IMR-90 (cell line): Measurements from ENCODE around the gene EPHB6. TPM values are rescaled to one million over a fixed set of nuclear protein-coding genes. Genes with fewer than 3 reads are reported as not detected.

Experiments used
- ATAC-seq: fragments of 200-7000 bp; cut with Tn5 transposase; 2 replicates; pipeline ENCODE4 v1.9.1; 2020; ENCODE audit warnings: low read depth, mild to moderate bottlenecking, moderate library complexity
- BruUV-seq: library from RNA; stranded (reverse); fragments of 400-500 nt; replicated peaks from 2 replicates; lab custom pipeline; 2021; lab: Mats Ljungman, UMichigan
- CTCF ChIA-PET: fragments of 300-600 bp; formaldehyde crosslinking; extraction: SDS; loops from one replicate; lab custom pipeline; 2021; ENCODE audit warnings: antibody characterized with exemption; lab: Yijun Ruan, JAX
- POLR2A ChIA-PET: fragments of 300-600 bp; sonication (Branson Sonifier 250); formaldehyde crosslinking; loops from one replicate; lab custom pipeline; 2022; ENCODE audit warnings: antibody characterized with exemption; ENCODE audit not compliant: unreplicated experiment; lab: Charles Lee
- DNase-seq: peaks from one replicate; pipeline ENCODE4 v3.0.0; 2013
- H2AFZ ChIP-seq: replicated peaks from 2 replicates; pipeline ENCODE3; 2013; ENCODE audit warnings: low read length, mild to moderate bottlenecking; ENCODE audit not compliant: poor library complexity
- H2AK5ac ChIP-seq: 2 replicates; pipeline ENCODE4 v1.6.1; 2013; ENCODE audit warnings: low read depth, low read length, inconsistent platforms
- H2AK9ac ChIP-seq: replicated peaks from 2 replicates; pipeline ENCODE3; 2013; ENCODE audit warnings: mild to moderate bottlenecking, low read depth, low read length, moderate library complexity; ENCODE audit not compliant: poor library complexity
- H2BK120ac ChIP-seq: 2 replicates; pipeline ENCODE4 v1.6.1; 2013; ENCODE audit warnings: low read depth, low read length, inconsistent platforms
- H2BK15ac ChIP-seq: 3 replicates; pipeline ENCODE4 v1.6.1; 2013; ENCODE audit warnings: low read depth, low read length, inconsistent platforms
- H2BK20ac ChIP-seq: 2 replicates; pipeline ENCODE4 v1.6.1; 2013; ENCODE audit warnings: low read depth, mild to moderate bottlenecking, inconsistent platforms, low read length, moderate library complexity
- H2BK5ac ChIP-seq: 2 replicates; pipeline ENCODE4 v1.6.1; 2013; ENCODE audit warnings: mild to moderate bottlenecking, low read depth, low read length, inconsistent platforms; ENCODE audit not compliant: poor library complexity, severe bottlenecking
- H3K14ac ChIP-seq: replicated peaks from 2 replicates; pipeline ENCODE4 v1.6.1; 2013; ENCODE audit warnings: low read depth, low read length, inconsistent platforms
- H3K18ac ChIP-seq: 2 replicates; pipeline ENCODE4 v1.6.1; 2013; ENCODE audit warnings: low read depth, low read length, control low read depth
- H3K23ac ChIP-seq: 2 replicates; pipeline ENCODE4 v1.6.1; 2013; ENCODE audit warnings: low read depth, low read length, inconsistent platforms
- H3K27ac ChIP-seq: 2 replicates; pipeline ENCODE4 v1.5.1; 2013; ENCODE audit warnings: mild to moderate bottlenecking, control low read depth, low read length; ENCODE audit not compliant: insufficient read depth
- H3K27me3 ChIP-seq: 2 replicates; pipeline ENCODE4 v1.6.1; 2013; ENCODE audit warnings: low read length; ENCODE audit not compliant: control insufficient read depth, insufficient read depth
- H3K36me3 ChIP-seq: 2 replicates; pipeline ENCODE4 v1.6.1; 2013; ENCODE audit warnings: low read length, mixed read lengths; ENCODE audit not compliant: control insufficient read depth, insufficient read depth
- H3K4ac ChIP-seq: 2 replicates; pipeline ENCODE4 v1.6.1; 2013; ENCODE audit warnings: low read depth, low read length, inconsistent platforms
- H3K4me1 ChIP-seq: 2 replicates; pipeline ENCODE4 v1.6.1; 2013; ENCODE audit warnings: low read length, mixed read lengths; ENCODE audit not compliant: control insufficient read depth, insufficient read depth
- H3K4me2 ChIP-seq: 2 replicates; pipeline ENCODE4 v1.6.1; 2013; ENCODE audit warnings: low read depth, mild to moderate bottlenecking, control low read depth, low read length, moderate library complexity
- H3K4me3 ChIP-seq: 2 replicates; pipeline ENCODE4 v1.5.1; 2013; ENCODE audit warnings: low read depth, mild to moderate bottlenecking, control low read depth, low read length, moderate library complexity; ENCODE audit not compliant: insufficient read depth
- H3K56ac ChIP-seq: 2 replicates; pipeline ENCODE4 v1.6.1; 2013; ENCODE audit warnings: low read length, inconsistent platforms; ENCODE audit not compliant: insufficient read depth; ENCODE audit errors: extremely low read depth
- H3K79me1 ChIP-seq, 2 experiments: 2 replicates each; pipeline ENCODE4 v1.6.1; 2013; ENCODE audit warnings: low read length in 2 of 2, inconsistent platforms in 1 of 2, low read depth in 1 of 2
- H3K9ac ChIP-seq: 2 replicates; pipeline ENCODE4 v1.6.1; 2013; ENCODE audit warnings: low read depth, low read length, control low read depth
- H3K9me1 ChIP-seq: 2 replicates; pipeline ENCODE4 v1.6.1; 2013; ENCODE audit warnings: low read length, inconsistent platforms; ENCODE audit not compliant: insufficient read depth
- H3K9me3 ChIP-seq: 2 replicates; pipeline ENCODE4 v1.6.1; 2013; ENCODE audit warnings: low read length; ENCODE audit not compliant: control insufficient read depth, insufficient read depth
- H4K20me1 ChIP-seq: 2 replicates; pipeline ENCODE4 v1.6.1; 2013; ENCODE audit warnings: low read length, inconsistent platforms; ENCODE audit not compliant: insufficient read depth
- H4K5ac ChIP-seq: 2 replicates; pipeline ENCODE4 v1.6.1; 2013; ENCODE audit warnings: mild to moderate bottlenecking, low read depth, low read length, control low read depth
- H4K8ac ChIP-seq, 2 experiments: 2 replicates each; pipeline ENCODE4 v1.6.1; 2013; ENCODE audit warnings: low read depth in 2 of 2, low read length in 2 of 2, control low read depth in 1 of 2, inconsistent platforms in 1 of 2
- H4K91ac ChIP-seq: 2 replicates; pipeline ENCODE4 v1.6.1; 2013; ENCODE audit warnings: low read depth, low read length, inconsistent platforms; ENCODE audit not compliant: insufficient read depth
- BHLHE40 ChIP-seq: fragments of 150-350 bp; IDR thresholded peaks from 2 replicates; pipeline ENCODE4 v1.6.1; 2016; ENCODE audit warnings: mild to moderate bottlenecking, low read depth, low read length
- CEBPB ChIP-seq: IDR thresholded peaks from 2 replicates; pipeline ENCODE4 v1.6.1; 2012; ENCODE audit warnings: low read depth, low read length, improper control_type of control experiment
- CHD1 ChIP-seq: IDR thresholded peaks from 2 replicates; pipeline ENCODE4 v1.6.1; 2012; ENCODE audit warnings: low read depth, low read length, improper control_type of control experiment
- CTCF ChIP-seq: conservative IDR thresholded peaks from 2 replicates; pipeline ENCODE4 v1.5.1; 2012; ENCODE audit warnings: mild to moderate bottlenecking, low read depth, low read length, improper control_type of control experiment
- FOS ChIP-seq: fragments of 150-350 bp; IDR thresholded peaks from 2 replicates; pipeline ENCODE4 v1.6.1; 2016; ENCODE audit warnings: low read depth, low read length
- MAFK ChIP-seq: IDR thresholded peaks from 2 replicates; pipeline ENCODE4 v1.6.1; 2012; ENCODE audit warnings: low read depth, low read length, improper control_type of control experiment
- MAZ ChIP-seq: IDR thresholded peaks from 2 replicates; pipeline ENCODE4 v1.6.1; 2012; ENCODE audit warnings: low read depth, mild to moderate bottlenecking, low read length, improper control_type of control experiment, moderate library complexity, borderline replicate concordance
- MXI1 ChIP-seq: IDR thresholded peaks from 2 replicates; pipeline ENCODE4 v1.6.1; 2012; ENCODE audit warnings: low read depth, mild to moderate bottlenecking, low read length, moderate library complexity, borderline replicate concordance
- NFE2L2 ChIP-seq: fragments of 150-350 bp; IDR thresholded peaks from 2 replicates; pipeline ENCODE4 v1.6.1; 2016; ENCODE audit warnings: low read depth, mild to moderate bottlenecking, low read length
- POLR2A ChIP-seq: IDR thresholded peaks from 2 replicates; pipeline ENCODE4 v1.6.1; 2012; ENCODE audit warnings: mild to moderate bottlenecking, low read depth, low read length
- RAD21 ChIP-seq: IDR thresholded peaks from 2 replicates; pipeline ENCODE4 v1.6.1; 2012; ENCODE audit warnings: low read length, improper control_type of control experiment
- RCOR1 ChIP-seq: IDR thresholded peaks from 2 replicates; pipeline ENCODE4 v1.6.1; 2012; ENCODE audit warnings: mild to moderate bottlenecking, low read length, improper control_type of control experiment; ENCODE audit not compliant: insufficient replicate concordance
- RFX5 ChIP-seq: IDR thresholded peaks from 2 replicates; pipeline ENCODE4 v1.8.0; 2012; ENCODE audit warnings: low read depth, mild to moderate bottlenecking, low read length, moderate library complexity
- SMC3 ChIP-seq: fragments of 150-350 bp; IDR thresholded peaks from 2 replicates; pipeline ENCODE4 v1.6.1; 2016; ENCODE audit warnings: low read depth, mild to moderate bottlenecking, antibody characterized with exemption, low read length, moderate library complexity
- WGBS, 2 experiments: methylation state at CpG; one replicate each; pipeline versions ENCODE4 v1.1.5 to v1.1.7; 2013; ENCODE audit warnings: missing lambda C conversion rate in 2 of 2; ENCODE audit not compliant: insufficient read length in 1 of 2; ENCODE audit errors: extremely low coverage in 2 of 2; 5-methylcytosine and 5-hydroxymethylcytosine counted together
- dilution Hi-C: fragments of 300-500 bp; cut with HindIII; formaldehyde crosslinking; loops from one replicate; pipeline ENCODE4 v1.14.3; 2018; ENCODE audit warnings: low sequenced_read_pairs; ENCODE audit not compliant: unreplicated experiment
- in situ Hi-C: fragments of 300-500 bp; cut with MboI; formaldehyde crosslinking; loops from 3 replicates; pipeline ENCODE4 v1.14.3; 2019; ENCODE audit warnings: low sequenced_read_pairs, inconsistent platforms, mixed read lengths
- intact Hi-C: fragments of 100-400 bp; cut with micrococcal nuclease; formaldehyde crosslinking; loops from 2 replicates; pipeline ENCODE4 v1.10.0; 2022
- polyA plus RNA-seq, 3 experiments: library from polyadenylated mRNA; depleted of rRNA; stranded (reverse); fragments of >200 nt; gene quantifications; 2 replicates each; pipeline ENCODE4 v1.2.3, GENCODE V29; 2012; ENCODE audit warnings: low replicate concordance in 1 of 3
- total RNA-seq: library from RNA; depleted of rRNA; stranded (reverse); fragments of >200 nt; gene quantifications from 2 replicates; pipeline ENCODE4 v1.2.3, GENCODE V29; 2012
- TF ChIP-seq, protein P1 (sequence below): fragments of 150-350 bp; IDR thresholded peaks from 2 replicates; pipeline ENCODE4 v1.6.1; 2017; ENCODE audit warnings: mild to moderate bottlenecking, antibody characterized with exemption, low read length, low read depth
- TF ChIP-seq, protein P2 (sequence below): fragments of 150-350 bp; IDR thresholded peaks from 2 replicates; pipeline ENCODE4 v1.6.1; 2016; ENCODE audit warnings: low read depth, mild to moderate bottlenecking, low read length, moderate library complexity, borderline replicate concordance

The EPHB6 gene
- total and polyA plus RNA-seq, 2 of the 4 experiments (the other 2 are of a cell fraction) = under 0.01 to 0.60 TPM

DNA sequence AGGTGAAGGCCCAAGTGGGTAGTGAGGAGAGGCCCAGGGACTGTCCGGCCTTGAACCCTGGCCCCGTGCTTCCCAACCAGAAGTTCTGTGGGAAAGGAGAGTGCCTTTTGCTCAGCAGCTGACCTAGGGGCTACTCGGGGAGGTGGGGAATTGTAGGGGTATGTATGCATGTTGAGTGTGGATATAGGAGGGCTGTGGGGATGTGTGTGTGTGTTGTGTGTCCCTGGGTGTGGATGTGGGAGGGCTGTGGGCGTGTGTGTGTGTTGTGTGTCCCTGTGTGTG is 12.2 kb downstream of the EPHB6 start:
- intact Hi-C loops = no loop called here
- no peak overlapping the region for H3K18ac ChIP-seq
- no peak overlapping the region for H4K5ac ChIP-seq
- DNase-seq (no peak), ATAC-seq (no peak)
- WGBS, 2 experiments = 10% methylated on average over 2 of the region's 4 CpGs; no CpG with 5 or more reads in 1 of the 2 experiments
- no peak overlapping the region for H3K4me3 ChIP-seq
- H2BK120ac ChIP-seq = no peak overlapping the region
- no peak overlapping the region for H2BK15ac ChIP-seq
- TF ChIP-seq MAZ = no peak
- TF ChIP-seq, protein P1, sequence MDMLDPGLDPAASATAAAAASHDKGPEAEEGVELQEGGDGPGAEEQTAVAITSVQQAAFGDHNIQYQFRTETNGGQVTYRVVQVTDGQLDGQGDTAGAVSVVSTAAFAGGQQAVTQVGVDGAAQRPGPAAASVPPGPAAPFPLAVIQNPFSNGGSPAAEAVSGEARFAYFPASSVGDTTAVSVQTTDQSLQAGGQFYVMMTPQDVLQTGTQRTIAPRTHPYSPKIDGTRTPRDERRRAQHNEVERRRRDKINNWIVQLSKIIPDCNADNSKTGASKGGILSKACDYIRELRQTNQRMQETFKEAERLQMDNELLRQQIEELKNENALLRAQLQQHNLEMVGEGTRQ = no peak
- TF ChIP-seq CEBPB = no peak
- no peak for TF ChIP-seq MXI1
- no peak for TF ChIP-seq RCOR1
- TF ChIP-seq RAD21 = no peak
- TF ChIP-seq CHD1 = no peak
- no peak for TF ChIP-seq POLR2A
- TF ChIP-seq RFX5 = no peak
- TF ChIP-seq CTCF = no peak
- no peak for TF ChIP-seq NFE2L2
- no peak for TF ChIP-seq FOS
- no peak for TF ChIP-seq MAFK
- TF ChIP-seq BHLHE40 = no peak
- TF ChIP-seq, protein P2, sequence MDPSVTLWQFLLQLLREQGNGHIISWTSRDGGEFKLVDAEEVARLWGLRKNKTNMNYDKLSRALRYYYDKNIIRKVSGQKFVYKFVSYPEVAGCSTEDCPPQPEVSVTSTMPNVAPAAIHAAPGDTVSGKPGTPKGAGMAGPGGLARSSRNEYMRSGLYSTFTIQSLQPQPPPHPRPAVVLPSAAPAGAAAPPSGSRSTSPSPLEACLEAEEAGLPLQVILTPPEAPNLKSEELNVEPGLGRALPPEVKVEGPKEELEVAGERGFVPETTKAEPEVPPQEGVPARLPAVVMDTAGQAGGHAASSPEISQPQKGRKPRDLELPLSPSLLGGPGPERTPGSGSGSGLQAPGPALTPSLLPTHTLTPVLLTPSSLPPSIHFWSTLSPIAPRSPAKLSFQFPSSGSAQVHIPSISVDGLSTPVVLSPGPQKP = no peak
- no peak for TF ChIP-seq SMC3
- no peak overlapping the region for H2AK9ac ChIP-seq
- no peaks in the 10 kb centered on the region for H3K9me1 ChIP-seq
- no peaks in the 10 kb centered on the region for H4K20me1 ChIP-seq
- no peaks in the 10 kb centered on the region for H3K9me3 ChIP-seq
- H3K27ac ChIP-seq = no peak overlapping the region
- H4K8ac ChIP-seq = no peak overlapping the region
- no TSS peak for BruUV-seq
- H3K14ac ChIP-seq = no peak overlapping the region
- no peaks in the 10 kb centered on the region for H3K4me1 ChIP-seq
- H3K79me1 ChIP-seq = no peaks in the 10 kb centered on the region
- no peak overlapping the region for H3K4ac ChIP-seq
- dilution Hi-C loops = no loop called here
- peak overlapping the region; percentile 13 for H2BK5ac ChIP-seq
- no peak overlapping the region for H3K9ac ChIP-seq
- H3K23ac ChIP-seq = no peak overlapping the region
- no peak overlapping the region for H3K56ac ChIP-seq
- H2AFZ ChIP-seq = no peak overlapping the region
- H3K27me3 ChIP-seq = no peaks in the 10 kb centered on the region
- CTCF ChIA-PET = no interaction called here
- no peak overlapping the region for H3K4me2 ChIP-seq
- H4K91ac ChIP-seq = no peak overlapping the region
- no peak overlapping the region for H2BK20ac ChIP-seq
- POLR2A ChIA-PET = no interaction called here
- in situ Hi-C loops = no loop called here
- H2AK5ac ChIP-seq = no peak overlapping the region
- H3K36me3 ChIP-seq = no peaks in the 10 kb centered on the region
